GM19239 (cell line): ENCODE measurements around the gene RAB44.
A peak's percentile ranks its signal among the peaks of the same experiment; 100 is the strongest.

Source experiments
- DNase-seq: peaks from one replicate; pipeline ENCODE4 v3.0.0; 2011; ENCODE audit warnings: low spot score; ENCODE audit not compliant: insufficient read length
- FAIRE-seq: peaks from 2 replicates; lab custom pipeline; 2011; peaks lifted over from hg19 to GRCh38; lab: Jason Lieb, UNC

RAB44 gene

GRCh38 chr6:36765594-36766398 is 68.2 kb downstream of the RAB44 start:
- DNase-seq (peak; percentile 76), FAIRE-seq (peak; percentile 87)

GRCh38 chr6:36766399-36766945 is 68.8 kb downstream of the RAB44 start:
- FAIRE-seq (no peak), DNase-seq (no peak)

DNA sequence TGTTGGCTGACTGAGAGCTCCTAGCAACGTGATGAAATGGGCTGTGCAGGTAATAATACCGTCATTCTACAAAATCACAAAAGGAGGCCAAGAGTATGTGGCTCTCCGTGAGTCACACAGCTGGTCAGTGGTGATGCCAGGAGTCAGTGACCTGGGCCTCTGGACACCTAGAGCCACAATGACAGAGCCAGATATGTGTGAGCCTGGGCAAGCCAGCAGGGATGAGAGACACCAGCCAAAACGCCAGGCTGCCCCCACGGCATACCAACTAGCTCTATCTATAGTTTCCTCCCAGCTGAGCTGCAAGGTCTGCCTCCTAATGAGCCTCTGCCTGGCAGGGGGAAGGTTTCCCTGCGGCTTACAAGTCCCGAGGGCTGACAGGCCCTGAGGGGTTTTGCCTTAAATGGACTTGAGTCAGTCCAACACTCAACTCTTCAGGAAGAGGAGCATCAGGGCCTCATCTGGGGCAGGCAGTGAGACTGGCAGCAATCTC is 71.6 kb downstream of the RAB44 start:
- DNase-seq (no peak), FAIRE-seq (peak; percentile 35)

DNA sequence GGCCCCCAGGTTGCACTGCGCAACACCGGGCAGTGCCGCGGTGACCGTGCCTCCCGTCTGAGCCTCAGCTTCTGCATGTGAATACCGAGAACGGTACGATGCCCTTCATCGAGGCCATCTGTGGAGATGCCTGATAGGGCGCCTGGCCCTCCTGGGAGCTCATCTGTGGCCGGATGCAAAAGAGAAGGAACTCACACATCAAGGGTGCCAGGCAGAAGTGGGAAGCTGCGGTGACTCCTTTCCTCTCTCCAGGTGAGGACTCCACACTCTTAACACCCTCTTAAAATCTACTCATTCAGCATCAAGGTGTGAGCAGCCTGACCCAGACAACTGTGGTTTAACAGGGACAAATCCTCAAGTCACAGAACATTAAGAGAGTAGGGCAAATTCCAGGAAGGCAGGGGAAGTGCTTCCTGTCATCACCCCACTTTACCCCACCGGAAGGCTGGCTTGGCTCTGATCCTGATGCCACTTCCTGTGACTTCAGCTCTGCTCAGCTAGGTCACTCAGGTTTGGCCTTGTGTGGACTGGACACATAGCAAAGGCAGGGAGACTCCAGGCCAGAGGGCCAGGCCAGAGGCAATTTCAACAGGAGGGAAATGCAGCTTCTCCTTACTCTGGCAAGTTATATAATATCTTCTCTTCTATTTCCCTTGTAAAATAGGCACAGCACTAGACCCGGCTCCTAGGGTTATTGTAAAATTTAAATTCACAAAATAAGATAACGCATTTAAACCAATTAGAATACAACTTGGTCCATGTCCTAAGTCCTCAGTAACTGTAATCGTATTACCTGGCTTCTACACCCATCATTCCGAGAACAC is 72.3 kb downstream of the RAB44 start:
- no peak for DNase-seq
- peak; percentile 74 for FAIRE-seq

DNA sequence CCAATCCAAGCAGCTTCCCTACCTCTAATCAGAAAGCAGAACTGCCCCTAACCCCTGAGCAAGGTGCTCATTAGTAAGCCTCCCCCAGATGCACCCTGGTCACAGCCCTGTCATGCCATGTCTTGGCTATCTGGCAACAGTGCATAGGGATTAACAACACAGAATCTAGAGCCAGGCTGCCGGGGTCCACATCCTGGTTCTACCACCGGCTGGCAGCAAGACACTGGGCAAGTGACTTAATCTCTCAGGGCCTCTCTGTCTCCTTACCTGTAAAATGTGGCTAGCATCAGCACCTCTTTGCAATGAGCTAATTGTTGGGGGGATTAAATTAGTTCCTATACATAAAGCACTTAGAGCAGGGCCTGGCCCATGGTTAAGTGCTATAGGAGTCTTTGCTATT is 73.5 kb downstream of the RAB44 start:
- DNase-seq (no peak), FAIRE-seq (no peak)

DNA sequence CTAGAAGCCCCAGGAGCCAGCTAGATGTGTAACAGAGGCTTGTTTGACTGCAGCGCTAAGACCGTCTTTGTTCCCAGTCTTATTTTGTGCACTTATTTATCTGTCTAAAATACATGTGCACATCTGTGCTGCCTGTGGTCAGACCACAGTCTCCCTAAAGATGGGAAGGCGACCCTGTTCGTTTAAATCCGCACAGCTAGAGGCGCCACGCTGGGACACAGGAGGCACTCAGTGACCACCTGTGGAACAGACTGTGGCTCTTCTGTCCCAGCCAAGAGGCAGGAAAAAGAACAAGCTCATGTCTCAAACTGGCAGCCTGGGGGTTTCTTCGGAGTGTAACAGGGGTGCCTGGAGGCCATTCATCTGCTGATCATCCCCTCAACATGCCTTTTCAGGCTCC is 74.8 kb downstream of the RAB44 start:
- DNase-seq (no peak), FAIRE-seq (no peak)

GRCh38 chr6:36774331-36774730 is 76.7 kb downstream of the RAB44 start:
- no peak for FAIRE-seq
- DNase-seq = no peak

- FAIRE-seq (no peak), DNase-seq (no peak)
Measured at GRCh38 chr6:36776167-36776566, 78.5 kb downstream of the RAB44 start.

DNA sequence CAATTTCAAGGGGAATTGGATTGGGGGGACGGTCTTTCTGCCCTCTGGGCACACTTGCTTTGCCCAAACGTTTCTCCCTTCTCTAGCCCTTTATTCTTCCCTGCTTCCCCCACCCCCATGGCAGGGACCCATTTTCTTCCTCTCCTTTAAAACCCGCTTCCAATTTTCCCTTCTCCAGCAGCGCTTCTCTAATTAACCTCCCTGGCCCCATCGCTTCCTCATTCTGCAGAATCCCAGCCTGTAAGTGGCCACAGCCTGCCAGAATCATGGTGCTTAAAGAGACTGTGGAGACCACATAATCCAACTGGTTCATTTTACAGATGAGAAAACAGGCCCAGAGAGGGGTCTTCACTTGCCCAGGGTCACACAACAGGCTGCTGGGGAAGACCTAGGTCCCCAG is 80.2 kb downstream of the RAB44 start:
- FAIRE-seq = no peak
- no peak for DNase-seq

GRCh38 chr6:36779227-36779626 is 81.6 kb downstream of the RAB44 start:
- no peak for FAIRE-seq
- no peak for DNase-seq

GRCh38 chr6:36780442-36781177 is 83.0 kb downstream of the RAB44 start:
- DNase-seq = no peak
- FAIRE-seq = peak; percentile 26

- FAIRE-seq = peak; percentile 61
- DNase-seq = no peak
Measured at GRCh38 chr6:36781669-36782068, 84.0 kb downstream of the RAB44 start.
